Right lobe of liver (tissue), 4 donors: Measurements from ENCODE around the gene HOPX.

Experiments used
- CTCF ChIP-seq, 4 donors: fragments of 200-600 bp in 3 of 4; fragments of 450-650 bp in 1 of 4; IDR thresholded peaks; one replicate each; pipeline versions ENCODE4 v1.5.1 to v1.8.0; 2016 to 2022; ENCODE audit warnings: antibody characterized with exemption in 4 of 4, mild to moderate bottlenecking in 2 of 4
- POLR2A ChIP-seq: fragments of 450-650 bp; IDR thresholded peaks from one replicate; pipeline ENCODE4 v1.6.1; 2017; ENCODE audit warnings: antibody characterized with exemption, mild to moderate bottlenecking
- donor health status: DM: no; HTN: no; CAD: no.
- donor health status: DM: no; HTN: no; CAD: no.
- donor health status: DM: no; HTN: yes; CAD: no.

DNA sequence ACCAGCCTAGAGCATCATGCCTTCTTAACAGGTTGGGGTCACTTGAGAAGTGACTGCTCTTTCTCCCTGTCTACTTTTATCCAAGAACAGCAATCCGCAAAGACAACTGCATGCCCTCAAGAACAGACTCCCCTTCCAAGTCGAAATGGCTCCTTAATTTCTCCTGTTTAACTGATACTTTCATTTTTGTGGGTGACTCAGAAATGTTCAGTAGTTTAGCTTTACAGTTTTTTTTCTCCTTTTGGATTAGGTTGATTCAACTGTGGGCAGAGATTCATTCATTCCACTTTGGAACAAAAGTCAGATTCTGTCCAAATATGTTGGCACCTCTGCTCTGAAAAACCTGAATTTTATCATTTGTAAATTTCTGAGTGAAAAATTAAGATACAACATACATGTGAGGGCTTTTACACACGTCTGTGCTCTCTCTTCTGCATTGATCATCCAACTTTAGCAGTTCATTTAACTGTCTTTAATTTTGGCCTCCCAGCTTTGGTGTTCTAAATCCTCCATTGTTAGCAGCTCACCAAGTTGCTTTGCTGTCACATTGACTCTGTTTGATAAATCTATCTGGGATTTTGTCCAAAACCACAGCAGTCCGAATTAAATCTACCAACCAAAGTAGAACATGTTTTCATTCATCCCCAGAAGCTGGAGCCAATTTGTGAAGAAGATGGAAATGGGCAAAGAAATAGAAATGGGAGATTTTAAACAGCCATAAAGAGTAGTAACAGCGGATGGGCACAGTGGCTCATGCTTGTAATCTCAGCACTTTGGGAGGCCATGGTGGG is 50.0 kb downstream of the HOPX start:
- TF ChIP-seq CTCF (IDR thresholded peaks at IDR 0.05) = no peak
- TF ChIP-seq POLR2A = no peak
